Left ventricle myocardium inferior (tissue), 1 donor: ENCODE data around the gene OR4F15. TPM values are rescaled to one million over a fixed set of nuclear protein-coding genes. Genes with fewer than 3 reads are reported as not detected.

Experiments used
- DNase-seq: peaks from one replicate; pipeline ENCODE4 v3.0.0-alpha.2; 2020
- H3K27ac ChIP-seq: fragments of 200-600 bp; replicated peaks from 2 replicates; pipeline ENCODE4 v1.8.0; 2021
- H3K27me3 ChIP-seq: fragments of 200-600 bp; 2 replicates; pipeline ENCODE4 v1.8.0; 2021; ENCODE audit warnings: low read depth
- H3K36me3 ChIP-seq: fragments of 200-600 bp; 2 replicates; pipeline ENCODE4 v1.8.0; 2021
- H3K4me1 ChIP-seq: fragments of 200-600 bp; 2 replicates; pipeline ENCODE4 v1.8.0; 2021
- H3K4me3 ChIP-seq: fragments of 200-600 bp; 2 replicates; pipeline ENCODE4 v1.8.0; 2021; ENCODE audit warnings: mild to moderate bottlenecking, moderate library complexity
- H3K9me3 ChIP-seq: fragments of 200-600 bp; replicated peaks from 2 replicates; pipeline ENCODE4 v1.8.0; 2021
- intact Hi-C: fragments of 100-400 bp; cut with micrococcal nuclease; formaldehyde crosslinking; loops from one replicate; pipeline ENCODE4 v1.11.0; 2022
- total RNA-seq: library from RNA; stranded (reverse); fragmentation: NEBNext Ultra II Directional; extraction: Animal tissue kit (Norgen Biotek cat#: 25700); gene quantifications from one replicate; pipeline ENCODE4 v1.2.1, GENCODE V29; 2021
- TF ChIP-seq, protein P1 (sequence below): fragments of 200-600 bp; IDR thresholded peaks from 2 replicates; pipeline ENCODE4 v1.8.0; 2021; ENCODE audit warnings: antibody characterized with exemption, mild to moderate bottlenecking, borderline replicate concordance
- donor health status: DM: no; HTN: yes; CAD: no; lungs with severe emphysema.

OR4F15 gene
- total RNA-seq, 1 donor from 2014 or later = not detected

DNA sequence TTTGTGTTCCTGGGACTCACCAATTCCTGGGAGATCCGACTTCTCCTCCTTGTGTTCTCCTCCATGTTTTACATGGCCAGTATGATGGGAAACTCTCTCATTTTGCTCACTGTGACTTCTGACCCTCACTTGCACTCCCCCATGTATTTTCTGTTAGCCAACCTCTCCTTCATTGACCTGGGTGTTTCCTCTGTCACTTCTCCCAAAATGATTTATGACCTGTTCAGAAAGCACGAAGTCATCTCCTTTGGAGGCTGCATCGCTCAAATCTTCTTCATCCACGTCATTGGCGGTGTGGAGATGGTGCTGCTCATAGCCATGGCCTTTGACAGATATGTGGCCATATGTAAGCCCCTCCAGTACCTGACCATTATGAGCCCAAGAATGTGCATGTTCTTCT lies 16.8 kb downstream of the OR4F15 start:
- DNase-seq = no peak
- no peaks in the 10 kb centered on the region for H3K4me1 ChIP-seq
- peaks cover 37% of the 10 kb centered on the region for H3K27me3 ChIP-seq
- intact Hi-C loops = no loop called here
- H3K4me3 ChIP-seq = no peak overlapping the region
- TF ChIP-seq, protein P1, sequence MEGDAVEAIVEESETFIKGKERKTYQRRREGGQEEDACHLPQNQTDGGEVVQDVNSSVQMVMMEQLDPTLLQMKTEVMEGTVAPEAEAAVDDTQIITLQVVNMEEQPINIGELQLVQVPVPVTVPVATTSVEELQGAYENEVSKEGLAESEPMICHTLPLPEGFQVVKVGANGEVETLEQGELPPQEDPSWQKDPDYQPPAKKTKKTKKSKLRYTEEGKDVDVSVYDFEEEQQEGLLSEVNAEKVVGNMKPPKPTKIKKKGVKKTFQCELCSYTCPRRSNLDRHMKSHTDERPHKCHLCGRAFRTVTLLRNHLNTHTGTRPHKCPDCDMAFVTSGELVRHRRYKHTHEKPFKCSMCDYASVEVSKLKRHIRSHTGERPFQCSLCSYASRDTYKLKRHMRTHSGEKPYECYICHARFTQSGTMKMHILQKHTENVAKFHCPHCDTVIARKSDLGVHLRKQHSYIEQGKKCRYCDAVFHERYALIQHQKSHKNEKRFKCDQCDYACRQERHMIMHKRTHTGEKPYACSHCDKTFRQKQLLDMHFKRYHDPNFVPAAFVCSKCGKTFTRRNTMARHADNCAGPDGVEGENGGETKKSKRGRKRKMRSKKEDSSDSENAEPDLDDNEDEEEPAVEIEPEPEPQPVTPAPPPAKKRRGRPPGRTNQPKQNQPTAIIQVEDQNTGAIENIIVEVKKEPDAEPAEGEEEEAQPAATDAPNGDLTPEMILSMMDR = no peak
- peaks cover 19% of the 10 kb centered on the region for H3K9me3 ChIP-seq
- no peak overlapping the region for H3K27ac ChIP-seq
- no peaks in the 10 kb centered on the region for H3K36me3 ChIP-seq

DNA sequence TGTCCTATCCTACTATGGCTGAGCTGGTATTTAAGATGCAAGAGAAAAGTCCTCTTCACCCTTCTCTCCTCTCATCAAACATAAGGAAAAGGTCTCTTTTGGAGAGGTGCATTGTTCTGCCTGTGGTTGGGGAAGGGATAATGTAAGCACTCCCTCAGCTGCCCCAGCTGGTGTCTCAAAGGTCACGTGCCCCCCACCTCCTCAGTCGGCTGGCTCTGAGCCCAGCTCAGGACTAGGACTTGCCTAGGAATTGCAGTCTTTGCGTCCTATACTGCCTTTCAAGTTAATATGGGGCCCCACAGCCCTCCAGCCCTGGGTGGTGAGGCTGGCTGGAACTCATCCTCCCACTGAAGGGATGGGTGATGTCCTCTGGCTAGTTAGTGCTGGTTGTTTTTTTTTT lies 29.7 kb downstream of the OR4F15 start:
- Histone ChIP-seq H3K9me3 (peaks cover 8% of the 10 kb centered on the region), H3K27ac (no peak overlapping the region), H3K4me1 (no peaks in the 10 kb centered on the region), H3K27me3 (peaks cover 38% of the 10 kb centered on the region), H3K4me3 (no peak overlapping the region), H3K36me3 (no peaks in the 10 kb centered on the region)
- no peak for DNase-seq
- TF ChIP-seq, protein P1 = no peak
- intact Hi-C loops = no loop called here

DNA sequence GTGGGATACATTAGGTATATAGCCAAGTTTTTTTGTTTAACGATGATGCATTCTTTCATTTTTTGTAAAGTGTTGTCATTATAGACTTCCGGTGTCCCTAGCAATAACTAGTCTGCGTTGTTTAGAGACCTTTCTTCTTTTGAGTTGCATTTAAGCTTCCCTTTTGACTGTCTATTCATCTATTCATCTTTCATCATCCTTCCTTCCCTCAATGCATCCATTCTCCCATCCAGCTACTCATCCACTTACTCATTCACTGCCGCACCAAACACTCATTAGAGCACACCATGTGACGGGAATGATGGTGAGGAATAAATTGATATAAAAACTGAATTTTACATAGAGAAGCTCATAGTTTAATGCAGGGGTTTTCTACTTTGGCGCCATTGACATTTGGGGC lies 32.9 kb downstream of the OR4F15 start:
- intact Hi-C loops = no loop called here
- H3K9me3 ChIP-seq = no peaks in the 10 kb centered on the region
- no peak for DNase-seq
- TF ChIP-seq, protein P1 = no peak
- H3K27ac ChIP-seq = no peak overlapping the region
- peaks cover 61% of the 10 kb centered on the region for H3K27me3 ChIP-seq
- no peaks in the 10 kb centered on the region for H3K4me1 ChIP-seq
- H3K36me3 ChIP-seq = no peaks in the 10 kb centered on the region
- no peak overlapping the region for H3K4me3 ChIP-seq

DNA sequence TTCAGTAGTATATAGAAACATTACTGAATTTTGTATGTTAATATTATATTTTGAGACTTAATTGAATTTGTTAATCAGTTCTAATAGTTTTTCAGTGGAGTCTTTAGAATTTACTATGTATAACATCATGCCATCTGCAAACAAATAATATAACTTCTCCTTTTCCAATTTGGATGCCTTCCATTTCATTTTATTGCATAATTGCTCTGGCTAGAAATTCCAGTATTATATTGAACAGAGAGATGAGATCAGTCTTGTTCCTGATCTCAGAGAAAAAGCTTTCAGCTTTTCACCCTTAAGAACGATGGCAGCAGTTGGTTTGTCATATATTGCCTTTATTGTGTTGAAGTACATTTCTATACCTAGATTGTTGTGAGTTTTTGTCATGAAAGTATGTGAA lies 40.4 kb downstream of the OR4F15 start:
- TF ChIP-seq, protein P1 = no peak
- Histone ChIP-seq H3K36me3 (no peaks in the 10 kb centered on the region), H3K4me1 (no peaks in the 10 kb centered on the region), H3K27me3 (peaks cover 26% of the 10 kb centered on the region), H3K4me3 (no peak overlapping the region), H3K27ac (no peak overlapping the region), H3K9me3 (no peaks in the 10 kb centered on the region)
- no peak for DNase-seq
- intact Hi-C loops = no loop called here

Other genes with a start within 250 kb of the OR4F15 start
- 50.6 TPM for gene TM2D3, start 159.8 kb upstream of the OR4F15 start, total RNA-seq
- gene TARS3, start 87.7 kb upstream of the OR4F15 start, total RNA-seq = 36.2 TPM
- not detected for gene OR4F6, start 8.7 kb upstream of the OR4F15 start, total RNA-seq